ENCODE results near the gene CARD11. TPM values are rescaled to one million over a fixed set of nuclear protein-coding genes. Genes with fewer than 3 reads are reported as not detected.

CARD11 gene
- total RNA-seq, 5 donors from 2014 or later (not counting 1 experiment from before 2014, with no cell fraction given): 105 to 142 (median 132) TPM

DNA sequence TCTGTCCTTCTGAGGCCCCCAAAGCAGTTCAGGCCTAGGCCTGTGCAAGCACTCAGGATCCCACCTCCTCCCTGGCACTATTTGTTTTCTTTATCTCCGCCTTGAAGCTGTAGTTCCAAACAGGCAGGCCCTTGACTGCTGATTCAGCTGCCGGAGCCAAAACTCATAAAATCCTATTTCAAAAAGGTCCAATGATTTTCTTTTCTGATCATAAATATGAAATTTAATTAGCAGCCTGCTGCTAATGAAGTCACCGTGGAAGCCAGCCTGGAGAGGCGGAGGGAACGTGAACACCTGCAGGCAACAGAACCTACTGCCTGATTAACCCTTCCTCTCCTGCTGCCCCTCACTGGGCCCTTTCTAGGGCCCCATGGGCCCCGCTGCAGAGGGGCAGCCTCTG lies 60.1 kb downstream of the CARD11 start:
- Histone ChIP-seq H3K9me3 (no peaks in the 10 kb centered on the region), H3K4me3 (ENCODE audit: control insufficient read depth in 1 of 2, extremely low read depth in 1 of 2, low read length in 1 of 2) (no peak overlapping the region), H3K27ac (ENCODE audit: low read length) (peak overlapping the region; percentile 65), H3K4me1 (ENCODE audit: control insufficient read depth in 1 of 2, extremely low read depth in 1 of 2, insufficient read depth in 2 of 2, low read length in 2 of 2) (peaks cover 34 to 75% of the 10 kb centered on the region in 2 experiments), H3K36me3 (ENCODE audit: control insufficient read depth in 2 of 2, extremely low read depth in 1 of 2, insufficient read depth in 1 of 2, low read length in 1 of 2) (peaks cover 3 to 39% of the 10 kb centered on the region in 2 donors), H3K27me3 (replicated peaks in 1 of 2; ENCODE audit: control insufficient read depth in 2 of 2, extremely low read depth in 1 of 2, insufficient read depth in 2 of 2, low read length in 1 of 2) (no peaks in the 10 kb centered on the region)
- H3K27me3 Mint-ChIP-seq: no peaks in the 10 kb centered on the region
- H3K4me3 Mint-ChIP-seq: peak overlapping the region in 1 of 3 donors; percentile 41
- ChIA-PET POLR2A (interaction anchor here in 1 of 2 donors (0.6 kb wide), 1 partner anchor 20 kb away, joined by 4 read pairs; no protein-coding TSS in a partner anchor), CTCF (interaction anchor here in 1 of 2 donors (0.5 kb wide), 1 partner anchor 26 kb away, joined by 4 read pairs; no protein-coding TSS in a partner anchor)
- ATAC-seq (replicated peaks in 1 of 4): no peak
- H3K36me3 Mint-ChIP-seq: peaks cover 32% of the 10 kb centered on the region
- 83% methylated on average over 3 of the region's 6 CpGs for WGBS (ENCODE audit: insufficient coverage)
- no peak for DNase-seq
- H3K27ac Mint-ChIP-seq: peak overlapping the region; percentile 83
- peaks cover 86 to 90% (median 86%) of the 10 kb centered on the region in 3 donors for H3K4me1 Mint-ChIP-seq
- H3K9me3 Mint-ChIP-seq: no peaks in the 10 kb centered on the region

- DNase-seq: peak; percentile 44 to 82 (median 72)
- no CpG with 5 or more reads among the region's 7 CpGs for WGBS (ENCODE audit: insufficient coverage)
- ChIA-PET CTCF (interaction anchor here (0.5 to 1.0 kb wide), 3 partner anchors 18 to 1949 kb away, joined by 3 to 4 read pairs (median 3); no protein-coding TSS in a partner anchor), POLR2A (interaction anchor here in 1 of 2 donors (0.5 kb wide), 1 partner anchor 131 kb away, joined by 8 read pairs; no protein-coding TSS in a partner anchor)
- H3K36me3 ChIP-seq (ENCODE audit: control insufficient read depth in 2 of 2, extremely low read depth in 1 of 2, insufficient read depth in 1 of 2, low read length in 1 of 2): peaks cover 2 to 39% of the 10 kb centered on the region in 2 donors
- ATAC-seq (replicated peaks in 1 of 4): peak; percentile 79 to 84 (median 84)
- peak overlapping the region; percentile 83 for H3K27ac Mint-ChIP-seq
- H3K9me3 Mint-ChIP-seq: no peaks in the 10 kb centered on the region
- H3K4me3 ChIP-seq (ENCODE audit: control insufficient read depth in 1 of 2, extremely low read depth in 1 of 2, low read length in 1 of 2): peak overlapping the region in 1 of 2 donors; percentile 8
- H3K36me3 Mint-ChIP-seq: peaks cover 25% of the 10 kb centered on the region
- H3K4me1 ChIP-seq (ENCODE audit: control insufficient read depth in 1 of 2, extremely low read depth in 1 of 2, insufficient read depth in 2 of 2, low read length in 2 of 2): peaks cover 36 to 79% of the 10 kb centered on the region in 2 experiments
- H3K27me3 Mint-ChIP-seq: no peaks in the 10 kb centered on the region
- H3K27me3 ChIP-seq (replicated peaks in 1 of 2; ENCODE audit: control insufficient read depth in 2 of 2, extremely low read depth in 1 of 2, insufficient read depth in 2 of 2, low read length in 1 of 2): no peaks in the 10 kb centered on the region
- peak overlapping the region; percentile 65 for H3K27ac ChIP-seq (ENCODE audit: low read length)
- peaks cover 87 to 92% (median 89%) of the 10 kb centered on the region in 3 donors for H3K4me1 Mint-ChIP-seq
- H3K4me3 Mint-ChIP-seq: peak overlapping the region; percentile 4 to 86 (median 17)
- H3K9me3 ChIP-seq: no peaks in the 10 kb centered on the region
These were observed 60.8 kb downstream of the CARD11 start for GRCh38 chr7:2982831-2983230.

- H3K36me3 Mint-ChIP-seq: peaks cover 24% of the 10 kb centered on the region
- ChIA-PET POLR2A (no interaction called here), CTCF (interaction anchor here (0.5 to 1.0 kb wide), 2 partner anchors 87 to 1948 kb away, joined by 3 to 4 read pairs; no protein-coding TSS in a partner anchor)
These were observed 61.3 kb downstream of the CARD11 start for GRCh38 chr7:2982401-2982800.

DNA sequence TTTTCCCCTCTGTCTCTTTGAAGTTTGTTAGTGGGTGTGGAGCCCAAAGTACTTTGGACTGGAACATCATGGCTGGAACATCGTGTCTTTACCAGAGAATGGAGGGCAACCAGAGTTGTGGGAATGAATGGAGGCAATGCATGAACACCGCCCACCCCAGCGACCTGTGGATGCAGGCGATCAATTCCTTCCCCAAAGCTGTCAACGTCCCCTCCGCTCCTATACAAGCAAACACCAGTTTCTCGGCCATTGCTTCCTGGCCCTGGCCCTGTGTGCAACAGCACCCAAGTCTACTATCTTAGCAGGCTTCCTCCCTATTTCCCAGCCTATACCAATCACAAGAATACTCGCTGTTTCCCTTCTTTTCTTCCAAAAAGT lies 62.6 kb downstream of the CARD11 start:
- H3K4me3 Mint-ChIP-seq: peak overlapping the region in 2 of 3 donors; percentile 5 to 86
- H3K9me3 Mint-ChIP-seq: no peaks in the 10 kb centered on the region
- H3K36me3 Mint-ChIP-seq: peaks cover 15% of the 10 kb centered on the region
- no peak for DNase-seq
- H3K27ac ChIP-seq (ENCODE audit: low read length): peak overlapping the region; percentile 22
- no peaks in the 10 kb centered on the region for H3K27me3 Mint-ChIP-seq
- no peaks in the 10 kb centered on the region for H3K9me3 ChIP-seq
- ChIA-PET POLR2A (no interaction called here), CTCF (no interaction called here)
- peaks cover 2 to 35% of the 10 kb centered on the region in 2 donors for H3K36me3 ChIP-seq (ENCODE audit: control insufficient read depth in 2 of 2, extremely low read depth in 1 of 2, insufficient read depth in 1 of 2, low read length in 1 of 2)
- 97% methylated on average over 4 of the region's 8 CpGs for WGBS (ENCODE audit: insufficient coverage)
- no peak for ATAC-seq (replicated peaks in 1 of 4)
- H3K27me3 ChIP-seq (replicated peaks in 1 of 2; ENCODE audit: control insufficient read depth in 2 of 2, extremely low read depth in 1 of 2, insufficient read depth in 2 of 2, low read length in 1 of 2): no peaks in the 10 kb centered on the region
- peak overlapping the region; percentile 61 to 83 for H3K27ac Mint-ChIP-seq
- peaks cover 36 to 85% of the 10 kb centered on the region in 2 experiments for H3K4me1 ChIP-seq (ENCODE audit: control insufficient read depth in 1 of 2, extremely low read depth in 1 of 2, insufficient read depth in 2 of 2, low read length in 2 of 2)
- H3K4me1 Mint-ChIP-seq: peaks cover 81 to 88% (median 84%) of the 10 kb centered on the region in 3 donors
- no peak overlapping the region for H3K4me3 ChIP-seq (ENCODE audit: control insufficient read depth in 1 of 2, extremely low read depth in 1 of 2, low read length in 1 of 2)

More at GRCh38 chr7:2982401-2982800, 61.3 kb downstream of the CARD11 start:
- Mint-ChIP-seq H3K27ac (peak overlapping the region; percentile 83), H3K27me3 (no peaks in the 10 kb centered on the region), H3K9me3 (no peaks in the 10 kb centered on the region), H3K4me3 (peak overlapping the region in 1 of 3 donors; percentile 86), H3K4me1 (peaks cover 87 to 91% (median 90%) of the 10 kb centered on the region in 3 donors)
- ATAC-seq (replicated peaks in 1 of 4): no peak
- H3K27ac ChIP-seq (ENCODE audit: low read length): peak overlapping the region; percentile 65
- whole genome bisulfite sequencing (ENCODE audit: insufficient coverage): 97% methylated on average over 10 of the region's 11 CpGs
- H3K27me3 ChIP-seq (replicated peaks in 1 of 2; ENCODE audit: control insufficient read depth in 2 of 2, extremely low read depth in 1 of 2, insufficient read depth in 2 of 2, low read length in 1 of 2): no peaks in the 10 kb centered on the region
- no peak for DNase-seq
- no peaks in the 10 kb centered on the region for H3K9me3 ChIP-seq
- peaks cover 36 to 83% of the 10 kb centered on the region in 2 experiments for H3K4me1 ChIP-seq (ENCODE audit: control insufficient read depth in 1 of 2, extremely low read depth in 1 of 2, insufficient read depth in 2 of 2, low read length in 2 of 2)
- H3K36me3 ChIP-seq (ENCODE audit: control insufficient read depth in 2 of 2, extremely low read depth in 1 of 2, insufficient read depth in 1 of 2, low read length in 1 of 2): peaks cover 2 to 39% of the 10 kb centered on the region in 2 donors
- H3K4me3 ChIP-seq (ENCODE audit: control insufficient read depth in 1 of 2, extremely low read depth in 1 of 2, low read length in 1 of 2): peak overlapping the region in 1 of 2 donors; percentile 8

- H3K36me3 ChIP-seq (ENCODE audit: control insufficient read depth in 2 of 2, extremely low read depth in 1 of 2, insufficient read depth in 1 of 2, low read length in 1 of 2): peaks cover 2 to 31% of the 10 kb centered on the region in 2 donors
- no peaks in the 10 kb centered on the region for H3K27me3 ChIP-seq (replicated peaks in 1 of 2; ENCODE audit: control insufficient read depth in 2 of 2, extremely low read depth in 1 of 2, insufficient read depth in 2 of 2, low read length in 1 of 2)
- H3K4me3 ChIP-seq (ENCODE audit: control insufficient read depth in 1 of 2, extremely low read depth in 1 of 2, low read length in 1 of 2): peak overlapping the region in 1 of 2 donors; percentile 40
- no peak for ATAC-seq (replicated peaks in 1 of 4)
- H3K27ac Mint-ChIP-seq: peak overlapping the region; percentile 65 to 91
- H3K4me3 Mint-ChIP-seq: peak overlapping the region; percentile 34 to 86 (median 53)
- WGBS (ENCODE audit: insufficient coverage): 51% methylated on average over 12 of the region's 27 CpGs
- CTCF ChIA-PET: no interaction called here
- H3K27me3 Mint-ChIP-seq: no peaks in the 10 kb centered on the region
- peaks cover 78 to 87% (median 81%) of the 10 kb centered on the region in 3 donors for H3K4me1 Mint-ChIP-seq
- peaks cover 36 to 82% of the 10 kb centered on the region in 2 experiments for H3K4me1 ChIP-seq (ENCODE audit: control insufficient read depth in 1 of 2, extremely low read depth in 1 of 2, insufficient read depth in 2 of 2, low read length in 2 of 2)
- peak in 6 of 35 experiments; percentile 5 to 34 (median 17) for DNase-seq
- H3K9me3 ChIP-seq: no peaks in the 10 kb centered on the region
- H3K36me3 Mint-ChIP-seq: peaks cover 15% of the 10 kb centered on the region
- POLR2A ChIA-PET: no interaction called here
- no peaks in the 10 kb centered on the region for H3K9me3 Mint-ChIP-seq
- H3K27ac ChIP-seq (ENCODE audit: low read length): peak overlapping the region; percentile 22
These were observed 63.1 kb downstream of the CARD11 start for GRCh38 chr7:2980401-2981102.

DNA sequence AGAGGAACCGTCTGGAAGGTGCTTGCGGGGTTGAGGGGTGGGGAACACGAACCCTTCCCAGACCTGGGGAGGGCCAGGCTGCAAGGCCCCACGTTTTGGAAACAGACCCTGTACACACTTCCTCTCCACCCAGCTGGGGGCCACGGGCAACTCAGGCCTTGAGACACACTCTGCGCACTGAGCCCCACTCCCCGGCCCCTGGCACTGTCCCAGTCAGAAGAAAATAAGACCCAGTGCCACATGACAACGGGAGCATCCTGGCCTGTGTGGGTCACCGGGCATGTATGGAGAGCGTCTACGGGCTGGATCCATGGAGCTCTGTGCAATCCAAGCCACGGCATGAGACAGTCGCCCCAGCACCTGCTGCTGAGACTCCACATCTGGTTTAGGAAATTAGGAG lies 63.7 kb downstream of the CARD11 start:
- 77% methylated on average over 9 of the region's 13 CpGs for WGBS (ENCODE audit: insufficient coverage)
- Mint-ChIP-seq H3K36me3 (peaks cover 15% of the 10 kb centered on the region), H3K9me3 (no peaks in the 10 kb centered on the region), H3K27ac (peak overlapping the region; percentile 65 to 91), H3K4me1 (peaks cover 76 to 84% (median 79%) of the 10 kb centered on the region in 3 donors), H3K4me3 (peak overlapping the region; percentile 25 to 86 (median 53)), H3K27me3 (no peaks in the 10 kb centered on the region)
- Histone ChIP-seq H3K36me3 (ENCODE audit: control insufficient read depth in 2 of 2, extremely low read depth in 1 of 2, insufficient read depth in 1 of 2, low read length in 1 of 2) (peaks cover 2 to 27% of the 10 kb centered on the region in 2 donors), H3K4me1 (ENCODE audit: control insufficient read depth in 1 of 2, extremely low read depth in 1 of 2, insufficient read depth in 2 of 2, low read length in 2 of 2) (peaks cover 36 to 77% of the 10 kb centered on the region in 2 experiments), H3K9me3 (no peaks in the 10 kb centered on the region), H3K27me3 (replicated peaks in 1 of 2; ENCODE audit: control insufficient read depth in 2 of 2, extremely low read depth in 1 of 2, insufficient read depth in 2 of 2, low read length in 1 of 2) (no peaks in the 10 kb centered on the region), H3K27ac (ENCODE audit: low read length) (peak overlapping the region; percentile 63), H3K4me3 (ENCODE audit: control insufficient read depth in 1 of 2, extremely low read depth in 1 of 2, low read length in 1 of 2) (peak overlapping the region; percentile 39 to 40)
- ATAC-seq (replicated peaks in 1 of 4) (no peak), DNase-seq (no peak)
- ChIA-PET POLR2A (no interaction called here), CTCF (no interaction called here)

All from T-cell (primary cell).